GM18868 (cell line): ENCODE measurements around the gene AMN.
A peak's percentile ranks its signal among the peaks of the same experiment; 100 is the strongest.

ENCODE experiments used
- ATAC-seq: cut with Tn5 transposase; IDR thresholded peaks from one replicate; pipeline ENCODE4 v1.9.1; 2021; ENCODE audit warnings: mild to moderate bottlenecking, moderate library complexity; ENCODE audit not compliant: unreplicated experiment

AMN gene

DNA sequence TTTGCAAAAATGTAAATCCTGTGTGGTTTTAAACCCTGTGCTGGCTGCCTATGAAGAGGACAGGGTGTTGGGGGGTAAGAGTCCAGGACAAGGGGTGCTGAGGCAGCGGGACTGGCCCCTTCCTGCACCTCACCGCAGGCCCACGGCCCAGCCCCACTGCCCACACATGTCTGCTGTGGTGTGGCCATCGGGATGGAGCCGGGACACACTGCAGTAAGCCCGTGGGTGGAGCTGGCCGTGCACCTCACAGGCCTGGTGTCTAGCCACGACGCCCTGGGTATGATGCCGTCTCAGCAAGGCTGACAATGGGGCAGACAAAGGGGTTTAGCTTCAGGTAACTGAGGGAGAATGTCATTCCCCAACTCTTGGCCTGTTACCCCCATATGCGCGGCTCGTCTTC, 19.6 kb downstream of the AMN start:
- ATAC-seq = no peak

DNA sequence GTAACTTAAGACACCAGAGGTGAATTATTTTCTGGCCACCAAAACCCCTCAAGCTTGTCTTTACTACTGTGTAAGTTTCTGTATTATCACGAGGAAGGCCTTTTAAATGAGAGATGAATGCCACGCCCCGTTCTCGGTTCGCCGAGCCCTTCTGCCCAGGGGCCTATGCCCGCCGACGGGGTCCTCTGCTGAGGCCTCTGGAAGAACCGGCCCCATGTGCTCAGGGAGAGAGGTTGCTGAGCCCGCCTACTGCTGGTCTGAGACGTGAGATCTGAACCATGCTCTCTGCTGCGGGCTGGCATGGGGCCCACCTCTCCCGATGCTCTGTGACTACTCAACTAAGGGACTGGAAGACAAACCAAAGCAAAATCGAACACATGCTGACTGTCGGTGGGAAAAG, 21.0 kb downstream of the AMN start:
- no peak for ATAC-seq

DNA sequence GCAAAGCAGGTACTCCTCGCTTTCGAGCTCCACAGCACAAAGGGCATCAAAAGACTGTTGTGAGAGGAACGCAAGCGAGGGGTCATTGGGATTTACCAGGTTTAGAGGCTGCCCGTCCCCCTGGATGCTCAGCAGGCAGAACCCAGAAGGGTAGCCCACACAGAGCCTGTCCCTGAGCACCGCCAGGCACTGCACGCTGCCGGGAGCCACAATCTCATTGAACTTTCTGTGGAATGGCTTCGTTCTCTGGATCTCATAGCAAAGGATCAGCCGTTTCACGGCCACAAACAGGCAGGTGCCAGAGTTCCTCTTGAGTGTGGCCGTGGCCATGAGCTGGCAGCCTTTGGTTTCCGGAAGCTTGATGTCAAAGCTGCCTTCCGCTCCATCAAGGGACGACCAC, 21.5 kb downstream of the AMN start:
- ATAC-seq = no peak

DNA sequence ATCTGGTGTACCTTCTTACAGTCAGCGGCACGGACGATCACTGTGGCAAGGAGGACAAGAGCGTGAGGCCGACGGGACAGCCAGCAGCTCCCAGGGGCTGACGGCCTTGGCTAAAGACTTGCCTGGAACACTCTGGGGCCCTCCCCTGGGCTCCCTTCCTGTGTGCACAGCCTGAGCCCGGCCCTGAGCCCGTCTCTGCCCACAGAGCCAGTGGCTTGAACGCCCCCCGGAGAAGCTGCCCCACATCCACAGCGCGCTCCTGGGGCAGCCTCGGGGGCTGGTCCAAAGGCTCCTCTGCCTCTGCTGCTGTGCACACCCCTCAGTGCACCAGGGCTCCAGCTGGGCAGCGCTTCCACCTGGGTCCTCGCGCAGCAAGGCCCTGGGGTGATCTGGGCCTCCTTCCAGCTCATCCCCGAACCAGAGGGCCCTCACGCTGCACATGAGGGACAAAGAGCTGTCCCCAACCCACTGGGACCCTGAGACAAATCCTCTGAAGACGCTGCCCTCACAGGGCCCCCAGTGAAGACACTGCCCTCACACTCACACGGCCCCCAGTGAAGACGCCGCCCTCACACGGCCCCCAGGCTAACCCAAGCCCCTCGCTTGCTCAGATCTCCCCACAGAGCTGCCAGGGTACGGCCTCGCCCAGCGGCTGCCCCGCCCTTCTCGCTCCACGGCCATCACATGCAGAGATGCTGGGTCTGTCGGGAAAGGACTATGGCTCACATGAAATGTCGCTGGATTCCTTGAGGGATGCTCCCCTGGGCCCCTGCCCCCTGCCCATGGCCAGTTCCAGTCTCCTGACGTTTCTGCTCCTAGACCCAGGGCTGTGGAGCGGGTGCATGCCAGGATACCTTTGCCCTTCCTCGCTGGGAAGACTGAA, 22.2 kb downstream of the AMN start:
- no peak for ATAC-seq

DNA sequence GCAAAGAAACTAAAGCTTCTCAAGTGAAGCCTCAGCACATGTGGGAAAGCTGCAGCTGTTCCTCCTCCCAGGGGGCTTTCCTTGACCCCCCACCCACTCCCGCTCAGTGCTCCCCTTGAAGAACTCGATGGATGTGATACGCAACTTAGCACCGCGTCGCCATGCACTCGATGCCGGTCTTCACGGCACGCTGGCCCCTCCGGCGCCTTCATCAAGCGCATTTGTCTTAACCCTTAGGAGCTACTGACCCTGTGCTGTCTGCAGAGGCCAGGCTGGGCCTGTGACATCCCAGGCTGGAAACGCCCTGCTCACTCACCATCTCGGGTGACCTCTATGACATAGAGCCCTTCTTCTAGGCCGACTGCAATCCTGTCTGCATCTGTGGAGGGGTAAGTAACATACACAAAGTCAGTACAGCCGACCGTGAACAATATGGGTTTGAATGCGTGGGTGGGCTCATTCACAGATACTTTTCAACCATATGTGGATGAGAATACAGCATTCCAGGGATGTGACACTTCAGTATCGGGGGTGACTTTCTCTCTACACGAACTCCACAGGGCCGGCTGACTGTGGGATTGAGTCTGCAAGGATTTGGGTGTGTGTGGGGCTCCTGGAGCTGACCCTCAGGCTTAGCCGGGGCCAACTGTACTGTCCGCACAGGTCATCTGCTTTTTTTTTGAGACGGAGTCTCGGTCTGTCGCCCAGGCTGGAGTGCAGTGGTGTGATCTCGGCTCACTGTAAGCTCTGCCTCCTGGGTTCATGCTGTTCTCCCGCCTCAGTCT, 23.1 kb downstream of the AMN start:
- ATAC-seq = no peak

DNA sequence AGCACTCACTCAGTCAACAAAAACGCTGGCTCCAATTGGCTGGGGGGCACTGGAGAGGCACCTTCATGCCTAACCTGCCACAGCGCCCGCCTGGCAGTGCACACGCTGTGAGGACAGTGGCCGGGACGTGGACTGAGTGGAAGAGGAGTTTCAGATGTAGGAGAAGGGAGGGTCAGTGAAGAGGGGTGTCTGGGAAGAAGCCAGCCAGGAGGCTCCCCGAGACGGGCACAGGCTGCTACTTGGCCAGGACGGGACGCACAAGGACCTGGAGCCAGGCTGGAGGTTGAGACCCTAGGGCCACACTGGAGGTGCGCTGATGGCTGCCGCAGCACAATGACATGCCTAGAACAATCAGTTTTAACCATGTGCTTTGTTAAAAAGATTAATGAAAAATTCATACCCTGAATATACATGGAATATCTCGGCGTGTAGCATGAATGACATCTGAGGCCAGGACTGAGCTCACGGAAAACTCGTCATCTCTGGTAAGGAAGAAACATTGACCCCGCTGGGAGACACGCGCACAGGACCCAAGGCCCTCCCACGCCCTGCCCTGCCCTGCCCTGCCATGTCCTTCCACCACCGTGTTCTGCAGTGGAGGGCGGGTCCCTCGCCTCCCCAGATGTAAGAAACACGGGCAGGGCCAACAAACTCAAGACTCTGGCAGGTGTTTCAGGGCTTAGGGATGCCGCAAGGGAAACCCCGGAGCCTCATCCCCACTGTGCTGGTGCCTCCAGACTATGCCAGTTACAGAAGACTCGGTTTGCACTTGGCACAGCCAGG, 25.0 kb downstream of the AMN start:
- no peak for ATAC-seq

DNA sequence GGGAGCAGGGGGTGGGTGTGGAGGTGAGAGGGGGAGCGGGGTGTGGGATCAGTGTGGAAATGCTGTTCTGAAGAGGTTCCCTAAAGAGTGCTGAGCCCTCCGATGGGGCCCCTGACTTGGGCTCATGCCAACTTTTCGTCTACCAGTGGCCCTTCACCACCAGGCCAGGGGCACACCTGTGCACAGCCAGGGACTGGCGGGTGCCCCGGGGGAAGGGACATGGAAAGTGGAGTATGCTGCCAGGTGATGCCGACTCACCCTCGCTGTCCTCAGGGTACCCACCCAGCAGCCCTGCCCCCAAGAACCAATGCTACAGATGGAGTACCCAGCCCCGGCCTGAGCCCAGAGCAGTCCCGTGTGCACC, 26.2 kb downstream of the AMN start:
- ATAC-seq = no peak

DNA sequence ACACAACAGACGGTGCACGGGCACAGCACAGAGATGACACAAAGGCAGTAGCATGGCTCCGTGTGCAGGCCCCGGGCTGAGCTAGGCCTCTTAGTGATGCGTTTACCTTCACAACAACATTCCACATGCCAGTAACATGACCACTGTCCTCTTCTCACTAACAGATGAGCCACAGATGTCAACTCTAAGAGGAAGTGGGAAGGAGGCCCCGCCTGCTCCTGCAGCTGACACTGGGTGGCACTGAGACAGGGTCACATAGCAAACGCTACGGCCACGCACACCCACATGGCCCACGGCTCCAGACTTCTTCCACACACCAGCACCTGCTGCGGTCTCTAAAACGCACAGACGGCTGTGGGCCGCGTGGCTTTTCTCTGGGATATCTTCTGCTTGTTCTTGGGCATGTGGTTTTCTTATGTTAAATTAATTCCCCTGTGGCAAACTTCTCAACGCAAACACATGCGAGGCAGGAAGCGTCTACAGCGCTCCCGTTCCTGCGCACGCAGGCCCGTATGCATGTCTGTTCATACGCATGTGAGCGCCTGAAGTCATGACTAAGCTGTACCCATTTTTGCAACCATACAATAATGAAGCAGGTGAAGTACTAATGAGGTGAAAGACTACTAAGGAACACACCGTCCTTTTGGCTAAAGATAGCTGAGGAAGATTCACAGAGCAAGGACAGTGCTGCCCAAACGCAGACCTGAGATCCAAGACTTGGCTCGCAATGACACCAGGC, 26.8 kb downstream of the AMN start:
- ATAC-seq = peak; percentile 49

DNA sequence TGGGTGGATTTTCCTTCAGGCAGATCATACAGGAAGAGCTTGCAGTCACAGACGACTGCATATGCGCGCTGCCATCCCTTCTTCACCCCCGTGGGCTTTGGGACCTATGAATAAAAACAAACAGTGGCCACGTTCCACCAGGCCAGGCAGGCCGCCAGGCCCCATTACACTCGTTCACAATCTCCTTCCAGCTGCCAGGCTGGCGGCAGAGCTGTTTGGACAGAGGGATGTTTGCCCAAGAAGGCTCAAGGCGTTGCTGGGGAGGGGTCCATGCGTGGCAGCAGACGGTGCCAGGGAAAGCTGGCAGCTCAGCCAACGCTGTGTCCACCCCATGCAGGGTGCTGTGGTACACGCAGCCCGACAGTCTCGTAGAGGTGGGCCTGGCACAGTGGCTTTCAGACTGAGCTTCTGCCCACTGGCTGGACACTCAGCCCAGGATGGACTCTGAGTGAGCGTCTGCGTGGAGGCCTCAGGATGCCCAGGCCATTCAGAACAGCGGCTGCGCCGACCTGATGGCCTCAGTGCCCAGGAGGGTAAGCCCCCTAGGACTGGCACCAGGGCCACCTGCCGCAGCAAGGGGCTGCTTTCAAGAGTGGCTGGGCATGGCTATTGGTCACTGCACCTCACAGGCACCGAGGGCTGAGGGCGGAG, 27.5 kb downstream of the AMN start:
- ATAC-seq = no peak

DNA sequence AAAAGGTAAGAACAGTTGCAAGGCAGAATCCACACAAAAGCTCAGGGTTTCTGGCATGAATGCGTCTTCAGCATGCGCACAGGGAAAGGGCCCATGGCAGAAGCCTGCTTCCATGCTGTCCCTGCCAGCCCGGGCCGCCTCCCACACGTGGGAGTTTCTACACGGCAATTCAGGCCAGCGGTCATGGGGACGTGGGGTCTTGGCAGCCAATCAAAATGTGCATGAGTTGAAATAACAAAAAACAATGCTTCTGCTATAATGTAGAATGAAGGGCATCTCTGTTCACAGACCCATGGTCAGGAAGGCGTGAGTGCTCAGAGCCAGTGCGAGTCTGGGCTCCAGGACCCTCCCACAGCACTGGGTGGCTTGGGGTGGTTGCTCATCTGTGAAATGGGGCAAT, 28.6 kb downstream of the AMN start:
- ATAC-seq = no peak

DNA sequence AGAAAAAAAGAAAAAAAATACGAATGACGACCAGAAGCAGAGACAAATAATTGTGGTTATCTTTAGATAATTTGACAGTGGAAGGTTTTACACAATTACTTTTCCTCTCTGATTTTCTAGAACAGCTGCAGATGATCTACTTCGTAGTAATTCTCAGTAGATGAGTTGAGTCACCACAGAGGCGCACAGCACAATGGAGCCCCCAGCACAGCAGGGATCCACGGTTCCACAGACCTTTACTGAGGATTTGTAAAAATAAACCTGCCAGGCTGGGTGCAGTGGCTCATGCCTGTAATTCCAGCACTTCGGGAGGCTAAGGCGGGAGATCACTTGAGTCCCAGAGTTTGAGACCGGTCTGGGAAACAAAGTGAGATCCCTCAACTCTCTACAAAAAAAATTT, 29.3 kb downstream of the AMN start:
- ATAC-seq = no peak

DNA sequence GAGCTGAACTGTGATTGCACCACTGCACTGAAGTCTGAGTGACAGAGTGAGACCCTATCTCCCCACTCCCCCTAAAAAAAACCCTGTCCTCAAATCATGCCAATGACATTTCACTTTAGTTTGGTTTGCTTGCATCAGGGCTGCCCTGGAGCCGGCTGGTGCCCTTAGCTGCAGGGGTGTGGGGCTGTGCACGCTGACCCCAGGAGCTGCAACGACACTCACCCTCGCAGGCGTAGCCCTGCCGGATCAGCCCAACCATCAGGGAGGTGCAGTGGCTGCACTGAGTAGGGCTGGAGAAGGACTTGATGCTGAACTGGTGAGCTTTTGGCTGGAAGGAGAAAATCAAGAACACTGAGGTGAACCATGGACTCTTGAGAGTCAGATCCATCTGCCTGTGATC, 29.8 kb downstream of the AMN start:
- ATAC-seq = no peak

DNA sequence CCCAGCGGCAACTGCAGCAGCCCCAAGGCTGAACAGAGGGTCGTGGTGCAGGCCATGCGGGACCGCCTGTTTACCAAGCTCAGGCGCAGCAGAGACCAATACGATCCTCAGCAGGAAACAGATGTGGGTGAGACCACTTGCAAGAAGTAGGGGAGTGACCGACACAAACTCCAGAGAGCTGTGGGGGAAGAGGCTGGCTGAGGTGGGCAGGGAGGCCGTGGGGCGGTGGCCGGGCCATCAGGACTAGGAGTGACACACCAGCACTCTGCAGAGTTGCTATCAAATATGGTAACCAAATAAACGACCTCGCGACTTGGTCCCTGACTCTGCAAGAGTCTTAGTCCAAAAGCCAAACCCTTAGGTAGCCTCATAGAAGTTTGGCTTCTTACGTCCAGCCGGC, 30.6 kb downstream of the AMN start:
- ATAC-seq = no peak

DNA sequence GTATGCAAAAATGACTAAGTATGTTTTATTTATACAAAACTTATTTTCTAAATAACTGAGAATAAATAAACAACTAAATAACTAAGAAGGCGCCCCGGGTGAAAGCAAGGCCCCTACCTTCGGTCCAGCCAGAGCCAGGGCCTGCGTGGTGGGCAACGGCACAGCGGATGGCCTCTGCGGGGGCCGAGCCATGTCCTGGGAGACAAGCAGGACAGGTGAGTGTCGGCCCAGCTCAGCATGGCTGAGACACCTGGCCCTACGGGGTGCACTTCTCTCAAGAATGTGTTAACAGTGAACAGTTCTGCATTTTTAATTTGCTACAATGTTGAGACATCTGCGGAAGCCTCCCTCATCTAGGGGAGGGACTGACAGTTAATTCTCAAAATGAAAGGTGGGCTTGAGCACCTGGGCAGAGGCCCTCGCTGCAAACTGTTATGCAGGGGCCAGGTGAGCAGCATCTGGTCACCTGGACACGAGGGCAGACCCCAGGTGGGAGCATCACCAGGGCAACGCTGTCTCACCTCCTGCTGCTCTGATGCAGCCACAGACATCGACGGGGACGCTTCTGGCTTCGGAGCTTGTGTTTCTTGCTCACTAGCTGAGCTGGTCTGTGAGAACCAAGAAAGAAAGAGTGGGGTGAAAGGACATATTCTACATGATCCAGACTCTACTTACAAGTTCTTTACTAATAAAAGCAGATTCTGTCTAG, 31.8 kb downstream of the AMN start:
- no peak for ATAC-seq

DNA sequence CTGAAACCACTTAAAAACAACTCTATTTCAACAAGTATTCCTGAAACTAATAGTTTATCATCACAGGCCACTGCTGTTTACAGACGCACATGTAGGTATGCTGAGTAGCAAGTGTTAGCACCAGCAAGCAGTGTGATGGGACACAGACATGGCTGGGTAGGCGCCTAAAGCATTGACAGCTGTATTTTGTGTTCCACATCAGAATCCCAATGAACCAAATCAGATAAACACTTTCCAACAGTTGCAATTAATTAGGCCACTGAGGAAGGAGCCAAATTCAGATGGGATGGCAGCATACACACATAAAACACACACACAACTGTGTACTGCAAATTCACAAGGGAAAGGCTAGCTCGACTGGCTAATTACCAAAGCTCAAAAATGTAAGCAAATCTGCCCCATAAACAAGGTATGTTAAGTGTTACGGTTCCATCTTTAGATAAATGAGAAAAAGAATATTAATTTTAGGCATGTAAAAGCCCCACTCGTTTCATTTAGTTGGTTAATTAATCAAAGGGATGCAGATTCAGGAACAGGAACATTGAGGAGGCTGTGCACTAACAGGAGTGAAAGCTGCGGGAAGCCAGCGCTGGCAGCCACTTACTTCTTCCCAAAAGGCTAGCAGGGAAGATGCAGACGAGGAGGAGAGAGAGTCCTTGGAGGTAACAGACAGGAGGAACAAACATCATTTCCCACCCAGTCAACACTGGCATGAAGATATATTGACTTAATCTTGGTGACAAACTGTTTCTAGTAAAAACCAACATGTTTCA, 33.4 kb downstream of the AMN start:
- no peak for ATAC-seq

DNA sequence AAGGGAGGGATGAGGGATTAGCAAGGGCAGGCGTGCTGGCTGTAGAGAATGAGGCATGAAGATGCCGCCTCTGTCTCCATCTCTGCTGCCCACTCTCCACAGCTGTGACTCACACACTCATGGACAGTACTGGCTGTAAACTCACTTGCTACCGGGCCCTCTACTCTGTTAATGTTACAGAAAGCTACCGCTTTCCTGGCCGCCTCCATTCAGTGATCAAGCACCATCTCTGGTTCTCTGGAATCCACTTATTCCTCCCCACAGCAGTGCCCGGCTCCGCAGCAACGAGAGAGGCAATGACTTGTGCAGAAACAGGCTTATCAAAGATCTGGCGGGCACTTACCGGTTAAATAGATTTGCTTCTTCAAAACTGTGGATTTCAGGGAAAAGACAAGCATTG, 34.8 kb downstream of the AMN start:
- ATAC-seq = no peak

DNA sequence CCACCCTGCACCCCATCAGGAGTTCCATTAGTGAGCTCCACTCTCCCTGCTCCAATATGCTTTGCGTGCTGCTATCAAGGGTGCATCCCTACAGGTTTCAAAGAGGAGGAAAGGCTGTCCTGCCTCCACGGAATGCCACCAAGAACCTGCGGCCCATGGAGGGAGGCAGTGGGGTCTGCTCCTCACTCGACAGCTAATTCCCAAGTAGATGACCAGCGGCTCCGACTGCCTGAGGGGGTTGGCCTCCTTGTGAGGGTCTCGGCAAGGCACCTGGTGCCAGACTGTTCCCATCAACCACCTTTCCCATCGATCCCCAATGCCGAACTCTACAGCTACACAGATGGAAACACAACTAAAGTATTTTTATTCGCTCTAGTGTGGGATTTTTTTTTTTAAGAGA, 36.0 kb downstream of the AMN start:
- no peak for ATAC-seq

DNA sequence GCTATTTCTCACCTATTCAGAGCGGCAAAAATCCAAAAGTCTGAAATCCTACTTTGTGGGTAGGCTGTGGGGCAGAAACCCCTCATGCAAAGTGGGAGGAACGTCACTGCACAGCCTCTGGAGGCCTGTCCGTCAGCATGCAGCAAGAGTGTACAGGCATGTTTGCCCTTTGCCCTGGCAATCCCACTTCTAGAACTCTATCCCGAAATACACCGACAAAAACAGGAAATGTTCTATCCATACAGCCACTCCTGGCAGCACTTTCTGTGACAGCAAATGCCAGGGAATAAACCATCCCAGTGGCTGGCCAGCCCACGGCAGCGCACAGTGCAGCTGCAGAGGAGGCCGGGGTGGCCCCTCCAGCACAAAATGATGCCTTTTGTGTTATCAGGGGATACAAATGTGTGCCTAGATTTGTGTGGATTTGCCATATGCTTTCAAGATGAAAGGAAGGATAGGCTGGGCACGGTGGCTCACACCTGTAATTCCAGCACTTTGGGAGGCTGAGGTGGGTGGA, 39.7 kb downstream of the AMN start:
- no peak for ATAC-seq
